Left lobe of liver (tissue), 2 donors: ENCODE results near the gene SH3RF3. TPM values are rescaled to one million over a fixed set of nuclear protein-coding genes. Genes with fewer than 3 reads are reported as not detected.

ENCODE experiments used
- ATAC-seq: fragments of 200-7000 bp; cut with Tn5 transposase; one replicate; pipeline ENCODE4 v1.9.1; 2020; ENCODE audit warnings: mild to moderate bottlenecking, moderate library complexity
- DNase-seq: peaks from one replicate; pipeline ENCODE4 v3.0.0-alpha.2; 2020; ENCODE audit warnings: low spot score
- total RNA-seq: library from RNA; stranded (reverse); gene quantifications from one replicate; pipeline ENCODE4 v1.2.1, GENCODE V29; 2021
- donor health status: DM: no; HTN: no; CAD: no; lungs with moderate emphysema.
- donor health status: DM: no; HTN: yes; CAD: no.

Gene SH3RF3
- total RNA-seq, 1 donor from 2014 or later: 1.1 TPM

DNA sequence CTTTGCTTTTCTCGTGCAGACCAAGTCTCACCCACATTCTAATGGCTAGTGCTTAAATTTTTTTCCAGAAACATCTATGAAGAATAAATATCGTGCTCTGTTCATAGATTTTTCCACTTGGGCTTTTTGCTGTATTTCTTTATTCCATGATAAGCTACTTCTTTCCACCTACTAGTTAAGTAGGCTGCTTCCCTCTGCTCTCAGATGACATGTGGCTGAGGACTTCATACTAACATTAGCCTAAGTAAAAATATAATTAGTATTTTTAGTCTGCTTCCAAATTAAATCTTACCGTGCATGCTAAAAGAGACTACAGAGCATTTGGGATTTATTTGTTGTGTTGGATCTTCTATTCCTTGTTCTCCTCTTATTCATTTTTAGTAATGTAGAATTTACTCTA, 102.4 kb downstream of the SH3RF3 start:
- ATAC-seq (no peak), DNase-seq (no peak)

DNA sequence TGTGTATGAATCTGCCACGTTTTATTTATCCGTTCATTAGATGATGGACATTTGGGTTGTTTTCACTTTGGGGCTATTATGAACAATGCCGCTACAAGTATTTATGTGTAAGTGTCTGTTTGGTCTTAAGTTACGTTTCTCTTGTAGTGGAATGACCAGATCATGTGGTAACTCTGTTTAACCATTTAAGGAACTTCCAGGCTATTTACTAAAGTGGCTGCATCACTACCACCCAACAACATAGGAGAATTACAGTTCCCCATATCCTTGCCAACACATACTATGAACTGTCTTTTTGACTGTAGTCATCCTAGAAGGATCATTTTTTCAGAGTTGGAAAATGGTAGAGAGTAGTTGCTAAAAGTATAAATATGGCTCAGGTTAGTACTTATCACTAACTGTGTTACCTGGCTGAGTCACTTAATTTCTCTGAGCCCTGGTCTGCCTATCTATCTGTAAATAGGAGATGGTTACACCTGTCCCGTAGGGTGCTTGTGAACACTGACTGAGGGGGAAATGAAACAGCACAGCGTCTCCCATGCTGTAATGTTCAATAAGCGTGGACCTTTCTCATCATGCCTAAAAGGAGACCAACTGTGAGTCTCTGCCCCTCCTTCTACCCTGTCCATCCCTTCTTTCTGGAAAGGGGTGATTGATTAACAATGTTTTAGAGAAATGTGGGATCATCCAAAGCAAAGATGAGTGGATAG, 103.1 kb downstream of the SH3RF3 start:
- no peak for DNase-seq
- no peak for ATAC-seq

DNA sequence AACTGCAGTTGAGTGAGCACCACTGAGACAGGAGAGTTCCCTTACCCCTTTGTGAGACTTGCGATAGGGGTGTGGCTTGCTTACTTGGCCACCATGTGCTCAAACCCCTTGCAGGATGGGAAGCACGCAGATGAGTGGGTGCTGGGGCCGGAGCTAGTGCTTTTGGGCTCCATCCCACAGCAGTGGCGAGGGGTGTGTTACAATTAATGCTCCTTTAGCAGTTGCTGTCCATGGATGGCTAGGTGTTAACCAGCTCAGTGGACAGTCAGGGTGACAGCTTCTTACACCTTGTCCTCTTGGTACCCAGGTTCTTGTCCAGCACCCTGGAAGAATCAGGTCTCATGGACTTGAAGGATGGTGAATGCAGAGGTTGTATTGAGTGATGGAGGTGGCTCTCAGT, 103.9 kb downstream of the SH3RF3 start:
- DNase-seq (no peak), ATAC-seq (no peak)

DNA sequence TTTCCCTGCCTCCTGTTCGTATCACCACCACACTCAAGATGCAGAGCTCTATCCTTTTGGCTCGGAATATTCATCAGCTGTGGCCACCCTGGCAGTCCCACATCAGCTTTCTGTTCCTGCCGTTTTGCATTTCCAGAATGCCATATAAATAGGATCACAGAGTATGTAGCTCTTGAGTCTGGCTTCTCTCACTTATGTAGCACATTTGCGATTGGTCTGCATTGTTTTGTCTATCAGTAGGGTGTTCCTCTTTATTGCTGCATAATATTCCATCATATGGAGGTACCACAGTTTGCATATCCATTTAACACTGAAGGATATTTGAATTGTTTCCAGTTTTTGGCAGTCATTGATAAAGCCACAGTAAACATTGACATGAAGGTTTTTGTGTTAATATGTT, 104.6 kb downstream of the SH3RF3 start:
- DNase-seq (no peak), ATAC-seq (no peak)

DNA sequence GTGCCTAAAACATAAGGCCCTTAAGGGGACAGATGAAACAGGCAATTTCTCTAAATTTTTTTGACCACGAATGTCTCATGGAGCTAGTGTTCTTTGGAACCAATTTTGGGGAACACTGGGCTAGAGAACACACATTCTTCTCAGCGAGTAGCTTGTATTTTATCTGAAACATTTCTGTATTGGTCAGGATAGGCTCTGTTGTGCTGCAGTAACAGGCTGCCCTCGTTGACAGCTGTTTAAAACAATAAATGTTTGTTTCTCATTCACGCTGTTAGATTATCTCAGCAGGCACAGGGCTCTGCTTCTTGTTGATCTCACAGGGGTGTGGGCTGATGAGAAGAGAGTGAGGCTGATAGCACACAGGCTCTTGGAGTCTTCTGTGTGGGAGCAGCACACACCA, 105.3 kb downstream of the SH3RF3 start:
- ATAC-seq (no peak), DNase-seq (peak; percentile 7)

DNA sequence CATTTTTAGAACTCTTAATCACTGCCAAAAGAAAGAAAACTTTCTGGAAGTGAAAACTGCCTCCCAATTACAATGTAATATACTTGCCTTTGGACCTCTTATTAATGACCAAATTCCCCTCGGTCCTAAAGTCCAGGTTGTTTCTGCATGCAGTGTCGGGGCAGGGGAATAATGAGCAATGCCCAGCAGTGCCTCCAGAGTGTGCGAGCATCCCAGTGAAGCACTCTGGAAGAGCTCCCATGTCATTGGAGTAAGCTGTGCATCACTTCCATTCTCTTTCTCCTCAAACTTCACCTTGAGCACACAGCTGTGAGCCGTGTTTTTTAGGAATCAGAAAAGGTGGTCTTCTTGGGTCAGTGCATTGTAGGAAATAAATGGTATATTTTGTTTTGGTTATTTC, 107.1 kb downstream of the SH3RF3 start:
- DNase-seq (no peak), ATAC-seq (no peak)

DNA sequence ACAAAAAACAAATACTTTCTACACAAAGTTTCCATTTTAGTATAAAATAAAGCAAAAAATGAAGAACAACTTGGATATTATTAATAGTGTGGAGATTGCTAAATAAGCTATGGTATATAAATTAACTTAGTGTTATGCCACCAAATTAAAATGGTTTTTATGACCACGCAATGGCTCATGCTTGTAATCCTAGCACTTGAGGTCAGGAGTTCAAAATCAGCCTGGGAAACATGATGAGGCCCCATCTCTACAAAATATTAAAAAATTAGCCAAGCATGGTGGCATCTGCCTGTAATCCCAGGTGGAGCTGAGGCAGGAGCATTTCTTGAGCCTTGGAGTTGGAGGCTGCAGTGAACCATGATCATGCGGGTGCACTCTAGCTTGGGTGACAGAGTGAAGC, 108.8 kb downstream of the SH3RF3 start:
- no peak for ATAC-seq
- no peak for DNase-seq

DNA sequence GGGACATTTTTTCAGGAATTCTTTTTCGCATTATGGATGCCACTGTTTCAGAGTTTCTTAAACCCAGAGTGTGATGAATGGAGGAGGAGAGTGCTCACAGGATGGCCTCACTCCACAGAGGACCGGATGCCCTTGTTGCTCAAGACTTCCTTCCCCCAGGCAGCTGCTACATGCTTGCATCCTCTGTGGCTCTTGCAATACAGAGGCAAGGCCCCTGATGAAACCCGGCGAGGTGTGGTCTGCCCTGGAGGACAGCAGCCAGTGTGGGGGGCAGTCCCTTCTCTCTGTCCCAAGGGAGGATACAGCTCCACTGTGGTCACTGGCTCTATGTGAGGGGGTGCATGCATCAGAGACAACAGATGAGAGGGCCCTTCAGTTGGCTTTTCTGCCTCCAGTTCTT, 109.6 kb downstream of the SH3RF3 start:
- ATAC-seq: peak; percentile 57
- DNase-seq: no peak

DNA sequence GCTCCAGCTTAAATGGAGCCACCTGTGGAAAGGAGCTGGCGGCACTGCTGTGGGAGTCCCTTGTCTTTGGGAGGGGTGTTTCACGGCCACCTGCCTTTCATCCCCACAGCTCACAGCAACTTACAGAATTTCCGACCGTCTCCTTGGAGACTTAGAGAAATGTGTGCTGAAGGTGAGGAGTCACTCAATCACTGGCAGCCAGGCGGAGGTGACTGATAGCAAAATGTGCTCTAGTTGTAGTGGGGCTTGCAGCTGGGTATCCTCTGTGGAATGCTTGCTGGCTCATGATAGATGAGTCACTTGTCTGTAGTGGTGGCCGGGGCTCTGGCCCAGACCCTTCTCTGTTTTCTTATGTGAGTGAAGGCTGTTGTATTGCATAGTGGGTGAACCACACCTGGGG, 110.7 kb downstream of the SH3RF3 start:
- ATAC-seq (no peak), DNase-seq (no peak)

DNA sequence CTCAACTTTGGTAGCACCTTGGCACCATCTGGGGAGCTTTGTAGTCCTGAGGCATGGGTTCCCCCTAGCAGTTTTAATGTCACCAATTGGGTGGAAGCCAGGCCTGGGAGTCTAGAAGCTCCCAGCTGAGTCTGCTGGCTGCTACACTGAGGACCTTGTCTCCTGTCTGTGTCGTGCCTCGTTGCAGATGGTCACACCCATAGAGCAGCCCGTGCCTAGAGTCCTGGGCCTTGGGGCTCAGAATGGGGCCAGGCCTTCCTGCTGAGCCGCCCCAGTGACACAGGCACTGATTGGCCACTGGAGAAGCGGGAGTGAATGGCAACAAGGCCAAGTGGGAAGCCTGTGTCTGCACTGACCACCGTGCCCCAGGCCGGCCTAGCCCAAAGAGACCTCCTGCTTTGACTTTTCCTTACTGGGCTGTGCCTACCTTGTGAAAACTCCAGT, 113.2 kb downstream of the SH3RF3 start:
- ATAC-seq (peak; percentile 23), DNase-seq (no peak)

DNA sequence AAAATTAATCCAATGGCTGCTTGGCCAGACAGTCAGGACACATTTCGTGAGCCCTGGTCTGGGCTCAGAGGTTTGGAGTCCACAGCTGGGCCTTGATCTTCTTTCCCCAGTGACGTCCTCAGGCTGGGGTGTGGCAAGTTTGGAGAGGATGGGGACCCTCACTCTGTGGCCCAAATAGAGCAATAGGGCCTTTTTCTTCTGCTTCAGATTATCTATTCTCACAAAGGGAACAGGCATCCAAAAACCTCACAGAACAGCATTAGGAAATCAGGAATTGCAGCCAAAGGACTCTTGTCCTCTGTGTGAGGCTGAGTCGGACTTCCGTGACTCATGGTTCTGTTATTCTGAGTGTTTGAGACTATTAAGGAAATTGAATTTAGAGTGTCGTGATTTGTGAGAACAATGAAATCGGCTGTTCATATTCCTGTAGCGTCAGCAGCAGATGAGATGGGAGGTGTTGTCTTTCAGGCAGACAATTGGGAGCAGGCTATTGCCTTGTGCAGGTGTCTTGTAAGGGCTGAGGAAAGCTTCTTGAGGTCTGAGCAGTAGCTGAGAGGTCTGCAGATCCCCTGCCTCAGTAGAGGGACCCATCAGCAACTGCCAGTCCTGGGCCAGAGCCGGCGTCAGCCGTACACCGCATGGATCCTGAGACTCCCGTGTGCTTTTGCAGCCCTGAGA, 113.8 kb downstream of the SH3RF3 start:
- no peak for DNase-seq
- ATAC-seq: peak; percentile 93

DNA sequence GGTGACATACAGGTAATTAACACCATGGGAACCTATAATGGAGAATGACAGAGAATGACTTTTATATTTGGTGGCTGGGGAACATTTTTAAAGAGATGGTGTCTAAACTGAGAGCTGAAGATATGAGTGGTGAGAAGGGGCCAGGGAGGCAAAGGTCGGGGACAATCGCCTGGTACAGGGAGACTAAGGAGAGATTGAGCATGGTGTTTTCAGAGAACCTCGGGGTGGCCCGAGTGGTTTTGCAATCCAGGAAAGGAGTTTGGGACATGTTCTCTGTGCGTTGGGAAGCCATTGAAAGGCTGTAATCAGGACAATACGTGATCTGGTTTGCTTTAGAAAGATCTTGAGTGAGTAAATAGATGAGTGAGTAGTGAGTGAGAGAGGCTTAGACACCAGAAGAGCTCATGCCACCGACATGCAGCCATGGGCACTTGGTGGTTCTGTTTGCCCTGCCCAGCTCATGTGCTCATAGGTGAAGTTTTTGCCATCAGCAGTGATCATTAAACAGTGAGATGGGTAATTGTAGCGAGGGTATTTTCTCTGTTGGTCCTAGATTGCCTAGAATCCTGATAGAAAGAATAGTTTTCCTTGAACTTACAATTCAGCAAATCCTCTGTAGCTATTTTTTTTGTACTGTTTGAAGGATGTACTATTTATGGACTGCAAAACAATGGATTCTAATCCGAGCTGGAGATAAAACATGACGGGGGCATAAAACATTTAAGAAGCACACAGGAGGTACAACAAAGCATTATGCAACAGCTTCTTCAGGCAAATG, 114.7 kb downstream of the SH3RF3 start:
- ATAC-seq: no peak
- no peak for DNase-seq

DNA sequence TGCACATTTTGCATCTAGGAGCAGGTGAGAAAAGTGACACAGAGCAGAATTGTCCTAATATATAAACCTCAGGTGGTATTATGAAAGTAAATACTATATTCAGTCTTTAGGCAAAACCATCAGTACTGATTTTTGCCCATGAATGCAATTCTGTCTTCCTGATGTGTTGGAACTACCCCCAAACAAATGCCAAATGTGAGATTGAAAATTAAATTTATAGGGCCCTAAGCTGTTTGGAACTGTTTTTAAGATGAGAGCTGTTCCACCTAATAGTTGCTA, 115.2 kb downstream of the SH3RF3 start:
- no peak for ATAC-seq

DNA sequence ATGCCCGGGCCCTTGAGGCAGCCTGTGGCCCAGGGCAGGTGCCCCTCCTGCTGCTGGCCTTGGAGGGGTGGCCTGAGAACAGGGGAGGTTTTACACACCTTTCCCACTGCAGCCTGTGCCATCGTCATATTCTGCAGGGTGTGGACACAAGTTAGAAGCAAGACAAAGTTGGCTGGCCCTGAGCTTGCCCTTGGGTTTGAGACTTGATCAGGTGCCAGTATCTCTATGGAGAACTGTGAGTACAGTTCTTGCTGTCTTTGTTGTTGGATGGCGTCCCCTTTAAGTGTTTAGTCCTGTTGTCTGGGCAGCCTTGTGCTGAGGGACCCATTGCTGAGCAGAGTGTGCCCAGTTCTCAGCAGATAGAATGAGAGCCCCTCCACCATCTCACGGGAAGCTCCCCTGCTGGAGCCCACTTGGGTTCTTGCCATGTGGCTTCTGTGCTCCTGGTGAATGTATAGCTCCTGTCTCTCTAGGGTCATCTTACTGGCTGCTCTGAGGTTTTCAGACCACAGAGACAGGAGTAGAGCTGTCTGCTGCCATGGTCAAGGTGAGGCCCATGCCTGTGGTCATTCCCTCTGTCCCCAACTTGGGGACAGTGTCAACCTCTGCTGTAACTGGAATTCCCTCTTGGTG, 115.9 kb downstream of the SH3RF3 start:
- no peak for ATAC-seq
- DNase-seq: no peak

More for the DNA sequence above, 115.2 kb downstream of the SH3RF3 start:
- DNase-seq: no peak

DNA sequence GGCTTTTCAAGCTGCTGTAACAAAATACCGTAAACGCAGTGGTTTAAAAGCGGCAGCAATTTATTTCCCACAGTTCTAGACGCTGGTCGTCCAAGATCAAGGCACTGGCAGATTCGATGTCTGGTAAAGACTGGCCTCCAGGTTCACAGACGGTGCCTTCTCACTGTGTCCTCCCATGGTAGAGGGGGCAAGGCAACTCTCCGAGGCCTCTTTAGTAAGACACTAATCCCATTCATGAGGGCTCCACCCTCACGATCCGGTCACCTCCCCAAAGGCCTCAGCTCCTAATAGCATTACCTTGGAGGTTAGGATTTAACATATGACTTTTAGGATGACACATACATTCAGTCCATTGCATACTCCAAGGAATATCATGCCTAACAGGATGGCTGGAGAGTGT, 117.2 kb downstream of the SH3RF3 start:
- DNase-seq: no peak
- no peak for ATAC-seq

DNA sequence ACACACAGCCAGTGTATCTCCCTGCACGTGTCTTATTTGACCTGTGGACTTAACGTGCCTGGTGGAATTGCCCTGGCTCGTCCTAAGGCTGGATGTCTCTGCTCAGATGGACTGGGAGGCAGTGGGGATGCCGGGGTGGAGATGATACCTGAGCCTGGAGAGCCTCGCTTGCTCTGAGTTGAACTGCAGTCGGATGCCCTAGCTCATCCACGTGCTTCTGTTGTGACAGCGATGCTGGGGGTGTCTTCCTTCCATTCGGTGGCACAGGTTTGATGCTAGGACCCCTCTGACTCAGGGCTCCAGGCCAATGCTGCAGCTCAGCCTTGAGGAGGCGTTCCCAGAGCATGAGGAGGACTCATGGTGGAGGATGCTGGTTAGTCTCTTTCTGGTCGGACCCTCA, 117.6 kb downstream of the SH3RF3 start:
- no peak for ATAC-seq
- no peak for DNase-seq

DNA sequence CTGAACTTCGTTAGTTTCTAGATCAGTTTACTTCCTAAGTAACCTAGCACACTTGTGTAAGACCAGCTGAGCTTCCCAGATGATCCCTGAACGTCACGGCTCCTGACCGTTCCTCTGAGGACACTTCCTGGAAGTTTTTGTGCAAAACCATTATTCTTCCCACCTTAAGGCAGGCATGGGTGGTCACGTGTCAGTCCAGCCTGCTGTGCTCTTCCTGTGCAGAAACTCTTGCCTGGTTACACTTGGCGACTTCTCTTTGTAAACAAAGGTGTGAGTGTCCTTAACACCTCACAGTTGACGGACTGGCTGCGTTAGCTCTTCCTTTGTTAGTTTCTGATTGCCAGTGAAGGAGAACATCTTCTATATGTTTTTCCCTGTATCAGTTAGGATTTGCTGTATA, 118.3 kb downstream of the SH3RF3 start:
- DNase-seq (no peak), ATAC-seq (no peak)

DNA sequence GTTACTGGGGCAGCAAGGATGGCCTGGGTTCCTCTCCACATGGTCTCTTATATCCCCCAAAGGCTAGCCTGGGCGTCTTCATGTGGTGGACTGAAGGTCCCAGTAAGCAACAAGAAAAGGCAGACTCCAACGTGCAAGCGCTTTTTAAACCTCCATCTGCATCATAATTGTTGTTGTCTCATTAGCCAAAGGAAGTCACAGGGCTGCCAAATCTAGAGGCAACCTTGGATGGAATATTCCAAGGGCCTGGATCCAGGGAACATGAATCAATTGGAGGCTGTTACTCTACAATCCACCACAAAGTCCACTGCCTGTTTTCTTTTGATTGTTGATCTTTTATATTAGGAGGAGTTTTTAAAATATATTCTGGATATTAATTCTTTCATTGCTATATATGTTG, 118.8 kb downstream of the SH3RF3 start:
- DNase-seq: no peak
- ATAC-seq: peak; percentile 42

DNA sequence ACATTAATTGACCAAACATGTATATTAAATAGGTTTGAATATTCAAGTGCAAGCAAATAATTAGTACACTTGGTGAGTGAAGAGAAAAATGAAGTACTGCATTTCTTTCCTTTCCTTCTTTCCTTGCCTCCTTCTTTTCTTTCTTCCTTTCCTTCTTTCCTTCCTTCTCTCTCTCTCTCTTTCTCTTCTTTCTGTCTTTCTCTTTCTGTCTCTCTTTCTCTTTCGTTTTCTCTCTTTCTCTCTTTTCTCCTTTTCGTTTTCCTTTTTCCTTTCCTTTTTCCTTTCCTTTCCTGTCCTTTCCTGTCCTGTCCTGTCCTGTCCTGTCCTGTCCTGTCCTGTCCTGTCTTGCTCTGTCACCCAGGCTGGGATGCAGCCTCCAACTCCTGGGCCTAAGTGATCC, 119.6 kb downstream of the SH3RF3 start:
- no peak for DNase-seq
- ATAC-seq: no peak

DNA sequence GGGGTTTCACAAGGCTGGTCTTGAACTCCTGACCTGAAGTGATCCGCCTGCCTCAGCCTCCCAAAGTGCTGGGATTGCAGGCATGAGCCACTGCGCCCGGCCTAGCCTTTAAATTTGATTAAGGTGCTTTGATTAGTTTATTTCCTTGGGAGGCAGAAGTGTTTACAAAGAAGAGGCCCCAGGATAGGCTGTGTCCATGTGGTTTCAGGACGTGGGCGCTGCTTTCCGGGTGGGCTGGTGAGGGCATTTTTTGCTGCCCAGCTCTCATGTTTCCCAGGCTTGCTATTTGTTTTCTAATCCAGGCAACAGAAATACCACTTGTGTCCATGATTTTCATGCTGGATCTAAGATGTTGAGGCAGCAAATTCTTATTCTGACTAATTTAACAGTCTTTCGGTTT, 124.2 kb downstream of the SH3RF3 start:
- DNase-seq (no peak), ATAC-seq (no peak)

DNA sequence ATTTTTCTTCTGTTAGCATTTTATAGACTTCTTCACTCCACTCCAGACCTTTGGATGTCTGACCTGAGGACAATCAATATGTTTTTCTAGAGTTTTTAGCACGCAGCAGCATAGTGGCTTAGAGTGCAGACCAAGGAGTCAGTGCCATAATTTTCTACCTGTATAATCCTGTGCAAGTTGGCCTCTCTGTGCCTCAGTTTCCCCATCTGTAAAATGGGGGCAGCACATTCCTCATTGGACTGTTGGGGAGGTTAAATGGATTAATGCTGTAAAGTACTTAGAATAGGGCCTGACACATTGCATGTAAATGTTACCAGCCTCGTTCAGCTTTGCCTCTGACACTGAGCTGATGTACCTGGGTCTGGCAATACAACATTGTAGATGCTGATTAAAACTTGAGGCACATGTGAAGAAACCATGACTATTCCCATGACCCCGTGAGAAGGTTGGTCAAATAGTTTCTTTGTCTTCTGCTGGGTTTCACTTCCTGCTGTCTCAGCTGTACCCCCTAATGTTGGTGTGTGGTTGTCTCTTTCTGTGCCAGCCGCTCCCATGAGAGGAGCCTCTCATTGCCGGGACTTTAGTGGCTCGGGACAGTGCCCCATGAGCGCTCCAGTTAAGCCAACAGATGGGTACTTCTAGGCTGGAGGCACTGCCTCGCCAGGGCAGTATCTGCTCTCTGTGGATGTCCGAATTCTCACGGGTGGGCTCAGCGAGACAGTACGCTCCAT, 125.3 kb downstream of the SH3RF3 start:
- DNase-seq (no peak), ATAC-seq (peak; percentile 34)
